Stimulated activated naive CD8-positive, alpha-beta T cell treated with anti-CD3 and anti-CD28 coated beads, Interleukin-15, Interleukin-2, amounts not matched to agents 100 U/mL and 50 U/mL, for 24 hours (primary cell): ENCODE measurements around the gene SUPT3H.

Experiments used
- ATAC-seq: fragments of 150-1000 bp; cut with Tn5 transposase; one replicate; pipeline ENCODE4 v1.10.0; 2021
- DNase-seq: peaks from one replicate; pipeline ENCODE4 v3.0.0; 2021

The SUPT3H gene

DNA sequence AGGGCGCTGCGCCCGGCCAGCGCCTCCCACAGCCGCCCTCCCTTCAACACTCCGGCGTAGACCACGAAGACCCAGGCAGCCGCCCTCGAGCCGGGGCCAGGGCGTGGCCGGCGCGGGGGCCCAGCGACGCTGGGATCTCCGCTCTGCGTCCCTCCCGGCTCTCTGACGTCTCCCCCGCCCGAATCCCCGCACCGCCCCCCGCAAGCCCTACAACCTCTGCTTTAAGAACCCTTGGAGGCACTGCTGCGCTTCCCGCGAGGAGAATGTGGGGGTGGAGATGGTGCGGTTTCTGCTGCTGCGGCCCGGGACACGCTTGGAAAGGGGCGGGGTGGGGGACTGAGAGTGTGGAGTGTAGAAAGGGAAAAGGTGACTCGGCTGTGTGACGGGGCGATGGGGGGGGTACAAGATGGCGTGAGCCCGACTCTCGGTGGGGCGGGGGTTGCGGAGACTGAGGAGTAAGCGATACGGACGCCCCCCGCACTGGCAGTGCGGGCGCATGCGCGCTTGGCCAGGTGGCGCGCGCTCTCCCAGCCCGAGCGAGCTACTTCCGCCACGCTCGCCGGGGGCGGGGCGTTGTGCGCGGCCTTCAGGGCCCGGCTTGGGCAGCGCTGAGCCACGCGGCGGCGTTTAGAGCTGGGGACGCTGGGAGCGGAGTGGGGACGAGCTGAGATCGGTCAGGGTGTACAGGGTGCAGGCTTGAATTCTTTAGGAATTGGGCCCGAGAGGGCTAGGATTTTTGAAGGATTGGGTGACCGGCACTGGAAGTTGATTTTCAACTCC, at the start of gene SUPT3H:
SUPT3H (minus strand) TSS at position 381 of the 780 bp plus-strand sequence.
- ATAC-seq: peak; percentile 89
- peak; percentile 94 for DNase-seq

DNA sequence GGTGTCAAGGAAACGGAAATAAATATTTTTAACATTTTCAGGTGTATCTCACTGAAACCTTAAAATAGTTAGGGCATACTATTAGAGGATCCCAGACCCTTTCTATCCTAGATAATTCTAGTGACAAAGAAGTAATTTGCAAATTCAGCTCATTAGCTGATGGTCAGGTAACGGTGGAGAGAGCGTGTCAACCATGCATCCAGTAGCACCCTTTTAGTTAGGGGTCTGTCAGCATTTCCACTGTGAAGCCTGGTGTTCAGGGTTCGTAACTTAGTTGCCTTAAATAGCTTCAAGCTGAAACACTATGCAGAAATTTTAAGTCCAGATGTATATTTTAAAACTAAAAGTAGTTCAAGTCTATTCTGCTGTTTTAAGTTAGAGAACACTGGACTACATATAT, 48.5 kb upstream of the SUPT3H start:
- DNase-seq (no peak), ATAC-seq (no peak)

DNA sequence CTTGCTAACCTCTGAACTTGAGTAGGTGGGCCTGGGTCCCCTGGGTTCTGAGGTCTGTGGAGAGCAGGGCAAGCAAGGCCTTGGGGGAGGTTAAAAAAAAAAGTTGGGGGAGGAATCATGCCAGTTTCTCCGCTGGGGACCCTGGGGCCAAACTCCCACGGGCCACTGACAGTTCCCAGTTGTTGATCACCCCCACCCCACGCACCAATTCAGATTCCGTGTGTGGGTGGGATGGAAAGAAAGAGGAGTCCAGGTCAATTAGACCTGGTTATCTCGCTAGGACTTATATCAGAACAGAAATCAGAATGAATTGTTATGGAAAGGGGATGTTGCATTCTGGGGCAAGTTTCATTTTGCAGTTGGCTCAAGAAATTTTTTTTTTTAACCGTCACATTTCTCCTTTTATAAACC, 46.7 kb upstream of the SUPT3H start:
- DNase-seq: peak; percentile 53
- no peak for ATAC-seq

DNA sequence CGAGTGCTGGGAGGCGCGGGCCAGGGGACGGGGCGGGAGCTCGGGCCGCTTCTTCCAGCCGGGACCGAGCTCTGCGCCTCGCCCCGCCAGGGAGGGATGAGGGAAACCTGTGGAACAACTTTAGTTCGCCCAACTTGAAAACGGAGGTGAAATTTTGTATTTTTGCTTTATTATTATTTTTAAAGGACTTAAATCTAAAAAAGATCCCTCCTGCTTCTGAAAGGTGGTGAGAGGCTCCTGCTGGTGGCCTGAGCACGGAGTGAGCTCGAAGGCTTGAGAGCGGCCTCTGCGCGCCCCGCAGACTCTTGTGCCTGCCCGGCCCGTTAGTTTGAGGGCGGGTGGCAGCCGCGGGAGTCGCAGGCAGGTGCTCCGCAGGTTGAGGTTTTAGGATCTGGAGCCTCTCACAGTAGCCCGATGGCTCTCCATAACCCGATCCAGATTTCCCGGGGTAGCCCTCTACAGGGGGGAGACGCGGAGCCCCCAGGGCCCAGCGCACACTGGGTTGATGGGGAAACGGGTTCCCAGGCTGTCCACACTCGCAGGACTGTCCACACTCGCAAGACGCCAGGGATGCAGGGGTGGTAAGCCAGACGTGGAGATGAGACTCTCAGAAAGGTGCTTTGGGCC, 46.2 kb upstream of the SUPT3H start:
- ATAC-seq: no peak
- DNase-seq: peak; percentile 42

DNA sequence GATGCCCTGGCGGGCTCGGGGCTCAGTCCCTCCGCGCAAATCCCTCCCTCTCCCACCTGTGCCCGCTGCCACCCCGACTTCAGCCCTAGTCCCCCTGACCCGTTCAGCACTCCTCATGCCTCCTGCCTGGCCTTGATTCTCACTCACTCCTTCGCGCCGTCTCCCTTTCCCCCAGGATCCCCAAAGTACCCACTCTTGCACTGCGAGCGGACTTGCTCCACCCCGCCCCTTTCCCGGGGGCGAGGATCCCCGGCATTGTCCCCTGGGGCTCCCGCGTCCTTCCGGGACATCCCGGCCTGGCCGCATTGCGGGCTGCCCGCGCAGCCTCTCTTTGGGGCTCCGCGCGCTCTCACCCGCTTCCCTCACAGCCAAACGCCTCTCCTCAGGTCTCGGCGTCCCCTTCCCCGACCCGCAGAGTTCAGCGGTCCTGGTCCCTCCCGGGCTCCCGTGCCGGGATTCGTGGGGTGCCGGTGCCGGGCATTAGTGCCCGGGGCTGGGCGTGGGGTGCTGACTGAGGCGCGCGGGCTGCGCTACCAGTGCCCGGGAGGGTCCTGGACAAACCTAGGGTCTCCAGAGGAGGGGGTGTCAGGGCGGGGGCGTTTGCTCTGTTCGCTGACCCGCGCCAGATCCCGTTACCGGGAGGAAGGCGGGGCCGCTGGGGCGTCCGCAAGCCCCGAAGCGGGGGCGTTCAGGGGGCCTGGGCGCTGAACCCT, 45.5 kb upstream of the SUPT3H start:
- DNase-seq: peak; percentile 58
- ATAC-seq: no peak

DNA sequence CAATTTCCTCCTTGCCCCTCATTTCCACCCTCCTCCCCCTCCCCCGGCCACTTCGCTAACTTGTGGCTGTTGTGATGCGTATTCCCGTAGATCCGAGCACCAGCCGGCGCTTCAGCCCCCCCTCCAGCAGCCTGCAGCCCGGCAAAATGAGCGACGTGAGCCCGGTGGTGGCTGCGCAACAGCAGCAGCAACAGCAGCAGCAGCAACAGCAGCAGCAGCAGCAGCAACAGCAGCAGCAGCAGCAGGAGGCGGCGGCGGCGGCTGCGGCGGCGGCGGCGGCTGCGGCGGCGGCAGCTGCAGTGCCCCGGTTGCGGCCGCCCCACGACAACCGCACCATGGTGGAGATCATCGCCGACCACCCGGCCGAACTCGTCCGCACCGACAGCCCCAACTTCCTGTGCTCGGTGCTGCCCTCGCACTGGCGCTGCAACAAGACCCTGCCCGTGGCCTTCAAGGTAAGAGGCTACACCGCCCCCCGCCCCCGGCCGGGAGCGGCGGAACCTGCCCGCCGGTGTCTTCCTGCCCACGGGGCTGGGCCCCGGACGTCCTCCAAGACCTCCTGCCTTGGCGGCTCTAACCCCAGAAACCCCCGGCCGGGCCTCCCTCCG, 44.9 kb upstream of the SUPT3H start:
- ATAC-seq: peak; percentile 14
- DNase-seq: peak; percentile 60

DNA sequence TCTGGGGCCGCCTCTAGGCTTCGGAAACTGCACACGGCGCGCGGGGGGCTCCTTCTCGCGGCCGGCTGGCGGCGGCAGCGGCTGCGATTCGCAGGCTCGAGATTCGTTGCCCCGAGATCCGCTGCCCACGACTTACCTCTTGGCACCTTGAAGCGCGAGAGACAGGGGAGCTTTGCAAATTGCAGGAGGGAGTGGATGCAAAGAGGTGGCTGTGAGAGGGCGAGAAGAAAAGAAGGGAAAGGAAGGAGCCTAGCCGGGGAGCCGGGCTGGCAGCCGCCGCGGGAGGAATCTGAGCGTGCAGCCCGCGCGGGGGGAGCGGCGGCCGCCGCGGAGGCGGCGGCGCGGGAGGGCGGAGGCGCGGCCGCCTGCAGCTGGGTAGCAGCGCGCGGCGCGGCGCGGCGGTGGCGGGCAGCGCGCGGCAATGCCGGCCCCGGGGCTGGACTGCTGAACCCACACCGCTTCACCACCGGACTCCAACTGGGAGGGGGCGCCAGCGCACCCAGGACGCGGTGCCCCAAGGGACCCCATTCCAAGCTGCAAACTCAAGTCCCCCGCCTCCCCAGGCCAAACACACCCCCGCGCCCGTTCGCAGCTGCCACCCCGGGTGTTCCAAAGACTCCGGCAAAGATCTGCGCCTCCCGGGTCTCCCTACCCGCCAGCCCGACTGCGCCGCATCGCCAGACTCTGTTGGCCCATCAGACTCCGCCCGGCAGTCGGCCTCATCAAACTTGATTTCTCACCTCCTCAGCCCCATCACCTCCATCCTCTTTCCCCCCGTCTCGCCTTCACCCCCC, 44.2 kb upstream of the SUPT3H start:
- peak; percentile 70 for DNase-seq

DNA sequence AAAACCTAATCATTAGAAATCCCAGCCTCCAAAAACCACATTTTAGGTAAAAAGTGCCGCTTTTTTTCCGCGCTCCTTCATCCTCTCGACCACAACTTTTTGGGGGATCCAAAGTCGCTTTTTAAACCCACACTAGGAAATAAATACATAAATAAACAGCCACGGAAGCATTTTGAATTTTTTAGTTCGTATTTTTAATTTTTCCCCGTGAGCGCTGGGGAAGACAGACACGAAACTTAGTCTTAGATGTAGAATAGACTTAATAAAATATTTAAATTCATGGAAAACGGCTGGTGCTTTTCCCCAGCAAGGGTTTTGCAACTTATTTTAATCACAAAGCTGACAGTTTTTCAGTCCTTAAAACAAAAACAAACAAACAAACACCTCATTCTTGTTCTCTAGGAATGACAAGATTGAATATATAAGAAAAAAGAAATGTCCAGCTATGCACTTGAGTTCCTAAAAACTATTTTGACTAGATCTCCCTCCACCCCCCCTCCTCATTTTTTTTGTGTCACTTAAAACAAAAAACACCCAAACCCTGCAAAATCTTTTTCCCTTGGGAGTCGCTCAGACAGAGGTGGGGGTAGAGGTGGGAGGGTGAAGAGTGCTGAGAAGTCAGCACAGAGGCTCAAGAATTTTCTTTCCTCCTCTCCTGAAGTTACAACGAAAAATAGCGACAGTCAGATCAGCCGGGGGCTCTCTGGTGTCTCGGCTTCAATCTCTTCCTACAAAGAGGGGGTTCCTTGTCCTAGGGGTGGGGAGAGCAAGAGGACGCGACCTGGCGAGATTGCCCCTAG, 43.4 kb upstream of the SUPT3H start:
- ATAC-seq (no peak), DNase-seq (no peak)

More for the DNA sequence above, 44.2 kb upstream of the SUPT3H start:
- peak; percentile 6 for ATAC-seq

DNA sequence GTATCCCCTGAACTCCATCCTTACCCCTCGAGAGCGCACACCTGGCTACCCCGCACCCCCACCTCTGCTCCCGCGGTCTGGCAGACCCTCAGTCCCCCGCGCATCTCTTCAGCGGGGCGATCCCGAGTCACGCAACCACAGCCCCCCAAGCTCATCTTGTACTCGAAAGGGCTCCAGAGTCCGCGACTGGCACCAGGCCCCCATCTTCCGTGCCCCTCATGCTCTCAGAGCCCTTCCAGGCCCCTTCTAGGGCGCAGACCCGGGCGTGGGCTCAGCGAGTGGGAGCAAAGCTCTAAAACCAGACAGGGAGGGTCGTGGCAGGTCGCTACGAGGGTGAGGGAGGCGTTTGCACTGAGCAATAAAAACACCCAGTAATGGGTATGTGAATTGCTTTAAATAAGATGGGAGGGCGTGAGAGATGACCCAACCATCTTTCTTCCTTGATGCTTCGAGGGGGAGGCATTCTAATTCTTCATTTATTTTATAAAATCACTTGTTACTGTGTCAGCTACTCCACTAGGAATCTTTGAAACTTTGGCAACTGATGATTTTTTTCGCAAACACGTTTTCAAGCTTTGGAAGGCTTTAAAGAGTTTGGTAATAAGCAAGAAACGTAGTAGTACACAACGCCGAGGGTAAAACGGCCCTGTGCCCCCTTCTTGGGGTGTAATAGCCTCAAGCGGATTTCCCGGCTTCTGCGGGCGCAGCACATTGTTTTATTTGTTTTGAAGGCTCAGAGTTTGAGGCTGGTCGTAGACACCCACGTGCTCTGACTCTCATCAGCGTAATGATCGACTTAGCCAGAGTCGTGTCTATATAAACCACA, 42.6 kb upstream of the SUPT3H start:
- ATAC-seq (peak; percentile 35), DNase-seq (peak; percentile 66)

DNA sequence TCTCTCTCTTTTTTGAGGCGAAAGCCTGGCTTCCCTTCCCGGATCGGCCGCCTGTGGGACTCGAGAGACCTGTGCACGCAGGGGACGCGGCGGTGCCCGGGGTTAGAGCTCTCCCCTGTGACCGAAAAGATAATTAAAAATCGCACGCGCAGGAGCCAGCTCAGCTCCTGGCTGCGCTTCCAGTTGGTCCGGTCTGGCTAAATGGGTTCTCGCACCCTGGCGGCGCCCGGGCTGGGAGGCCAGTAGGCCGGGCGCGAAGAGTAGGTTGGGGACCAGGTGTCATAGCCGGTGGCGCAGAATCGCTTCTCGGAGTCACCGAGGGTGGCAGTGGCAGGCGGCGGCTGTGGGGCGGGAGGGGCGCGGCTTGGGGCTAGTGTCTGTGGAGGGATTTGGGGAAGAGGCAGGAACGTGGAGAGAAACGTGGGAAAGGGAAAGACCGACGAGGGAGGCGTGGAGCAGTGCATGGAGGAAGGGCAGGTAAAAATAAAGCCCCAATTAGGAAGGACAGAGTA, 41.9 kb upstream of the SUPT3H start:
- peak; percentile 74 for DNase-seq
- ATAC-seq: peak; percentile 38

DNA sequence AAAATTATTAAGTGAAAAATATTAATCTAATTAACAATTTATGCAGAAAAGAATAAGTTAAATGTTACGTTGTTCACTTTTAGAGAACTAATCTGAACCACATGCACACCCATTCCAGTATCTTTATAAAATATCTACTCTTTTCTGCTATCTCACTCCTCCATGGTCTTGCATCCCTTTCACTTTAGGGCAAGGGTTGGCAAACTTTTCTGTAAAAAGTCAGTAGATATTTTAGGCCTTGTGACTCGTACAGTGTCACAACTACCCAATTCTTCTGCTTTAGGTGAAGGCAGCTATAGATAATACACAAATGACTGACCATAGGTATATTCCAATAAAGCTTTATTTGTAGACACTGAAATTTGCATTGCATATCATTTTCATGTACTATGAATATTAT, 39.7 kb upstream of the SUPT3H start:
- DNase-seq: no peak
- no peak for ATAC-seq

DNA sequence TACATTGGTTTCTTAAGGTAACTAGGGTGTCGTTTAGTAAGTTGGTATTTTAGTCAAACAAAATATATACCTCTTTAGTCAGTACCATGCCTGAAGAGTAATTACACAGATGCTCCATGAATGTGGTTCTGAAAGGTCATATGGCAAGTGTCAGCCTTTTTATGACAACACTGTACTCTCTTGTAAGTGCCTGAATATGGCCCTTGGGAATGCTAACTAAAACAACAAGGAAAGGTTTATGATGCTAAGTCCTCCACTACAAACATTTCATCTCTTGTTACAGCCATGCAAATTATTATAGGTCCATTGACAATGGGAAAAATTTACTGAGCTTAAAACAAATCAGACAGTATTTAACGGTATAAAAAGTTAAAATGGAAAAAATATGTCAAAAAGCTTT, 39.0 kb upstream of the SUPT3H start:
- DNase-seq (no peak), ATAC-seq (peak; percentile 26)

DNA sequence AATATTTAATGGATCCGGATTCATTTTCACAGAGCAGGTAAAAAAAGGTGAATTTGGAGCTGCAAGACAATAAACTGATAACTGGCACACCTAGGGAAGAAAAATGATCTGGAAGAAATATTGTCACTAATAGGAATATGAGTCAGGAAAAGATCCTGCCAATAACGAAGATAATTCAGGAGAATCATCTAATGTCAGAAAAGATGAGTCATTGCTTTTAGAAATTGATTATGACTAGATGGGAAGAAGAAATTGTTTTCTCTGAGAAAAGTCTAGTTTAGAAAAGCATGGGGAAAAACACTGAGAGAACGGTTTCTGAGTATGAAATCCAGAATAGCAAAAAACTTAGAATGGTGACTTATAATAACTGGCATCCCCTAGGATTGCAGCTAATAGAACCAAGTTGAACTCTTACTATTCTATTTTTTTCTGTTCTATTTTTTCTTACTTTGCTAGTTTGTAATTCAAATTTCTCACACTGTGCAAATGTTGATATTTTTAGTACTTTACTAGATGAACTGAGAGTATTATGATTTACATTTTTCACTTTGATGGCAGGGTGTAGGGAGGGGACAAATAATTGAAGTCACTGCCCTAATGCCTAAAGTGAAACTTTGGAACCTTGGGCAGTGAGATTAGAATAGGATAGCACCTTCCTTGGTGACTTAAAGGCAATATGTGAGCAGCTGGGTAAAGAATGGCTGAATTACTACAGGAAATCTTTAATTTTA, 38.2 kb upstream of the SUPT3H start:
- DNase-seq (no peak), ATAC-seq (no peak)

DNA sequence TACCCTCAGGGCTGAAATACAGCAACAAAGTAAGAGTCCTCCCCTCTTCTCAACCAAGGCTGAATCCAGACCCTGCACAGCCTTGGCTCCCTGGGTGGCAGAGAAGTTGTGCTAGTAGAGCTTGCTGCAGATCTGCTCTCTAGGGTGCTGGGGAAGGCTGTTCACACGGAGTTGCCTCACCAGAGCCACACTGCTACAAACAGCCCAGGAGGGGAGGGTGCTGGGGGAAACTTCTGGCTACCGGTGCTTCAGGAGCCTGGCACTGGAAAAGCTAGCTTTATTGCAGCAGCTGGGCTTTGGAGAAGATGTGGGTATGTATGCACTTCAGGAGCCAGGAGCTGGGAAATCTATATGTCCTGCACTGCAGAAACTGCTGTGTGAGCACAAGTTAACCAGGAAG, 37.6 kb upstream of the SUPT3H start:
- no peak for ATAC-seq

DNA sequence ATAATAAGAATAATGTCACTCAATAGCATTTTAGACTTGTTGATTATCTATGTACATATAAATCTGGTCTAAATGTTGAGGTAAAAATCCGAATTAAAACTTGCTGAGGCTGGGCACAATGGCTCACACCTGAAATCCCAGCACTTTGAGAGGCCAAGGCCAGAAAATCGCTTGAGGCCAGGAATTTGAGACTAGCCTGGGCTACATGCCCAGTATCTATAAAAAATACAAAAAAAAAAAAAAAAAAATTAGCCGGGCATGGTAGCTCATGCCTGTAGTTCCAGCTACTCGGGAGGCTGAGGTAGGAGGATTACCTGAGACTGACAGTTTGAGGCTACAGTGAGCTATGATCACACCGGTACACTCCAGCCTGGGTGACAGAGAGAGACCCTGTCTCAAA, 34.2 kb upstream of the SUPT3H start:
- no peak for ATAC-seq
- no peak for DNase-seq

More for the DNA sequence above, 37.6 kb upstream of the SUPT3H start:
- DNase-seq: no peak

DNA sequence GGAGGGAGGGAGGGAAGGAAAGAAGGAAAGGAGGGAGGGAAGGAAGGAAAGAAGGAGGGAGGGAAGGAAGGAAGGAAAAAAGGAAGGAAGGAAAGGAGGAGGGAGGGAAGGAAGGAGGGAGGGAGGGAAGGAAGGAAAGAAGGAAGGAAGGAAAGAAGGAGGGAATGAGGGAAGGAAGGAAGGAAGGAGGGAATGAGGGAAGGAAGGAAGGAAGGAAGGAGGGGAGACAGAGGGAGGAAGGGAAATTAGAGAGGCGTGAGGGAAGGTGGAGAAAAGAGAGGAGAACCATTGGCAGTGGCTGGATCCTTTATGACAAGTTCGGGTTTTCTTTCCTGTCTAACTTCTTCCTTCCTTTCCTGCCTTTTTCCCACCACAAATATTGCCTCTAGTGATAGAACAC, 22.3 kb upstream of the SUPT3H start:
- ATAC-seq (no peak), DNase-seq (no peak)

DNA sequence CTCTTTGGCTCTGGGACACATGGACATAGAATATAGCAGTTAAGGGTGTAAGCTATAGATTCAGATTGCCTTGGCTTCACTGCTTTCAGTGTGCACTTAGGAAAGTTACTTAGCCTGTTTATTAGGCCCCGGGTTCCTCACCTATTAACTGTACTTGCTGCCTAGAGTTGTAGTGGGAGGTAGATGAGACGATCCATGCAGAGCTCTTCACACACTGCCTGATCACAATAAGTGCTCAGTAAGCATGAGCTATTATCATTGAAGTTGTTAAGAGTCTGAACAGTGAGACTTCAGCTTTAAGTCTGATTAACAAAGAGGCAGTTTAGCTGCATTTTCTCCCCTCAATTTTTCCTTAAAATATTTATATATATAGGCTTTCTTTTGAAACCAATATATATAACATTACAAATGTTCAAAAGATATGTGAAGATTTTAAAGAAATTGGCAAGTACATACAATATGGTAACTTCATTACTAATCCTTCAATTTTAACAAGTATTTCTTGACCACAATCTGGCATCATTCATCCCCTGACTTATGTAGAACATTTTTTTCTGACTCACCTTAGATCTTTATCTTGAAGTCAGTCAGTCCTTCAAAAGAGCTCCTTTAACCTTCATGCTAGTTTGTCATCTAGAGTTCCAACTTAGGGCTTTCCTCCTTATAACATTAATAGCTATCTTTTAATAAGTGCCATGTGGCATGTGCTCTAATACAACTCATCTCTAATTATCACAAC, 20.5 kb upstream of the SUPT3H start:
- ATAC-seq: peak; percentile 80
- DNase-seq: no peak

DNA sequence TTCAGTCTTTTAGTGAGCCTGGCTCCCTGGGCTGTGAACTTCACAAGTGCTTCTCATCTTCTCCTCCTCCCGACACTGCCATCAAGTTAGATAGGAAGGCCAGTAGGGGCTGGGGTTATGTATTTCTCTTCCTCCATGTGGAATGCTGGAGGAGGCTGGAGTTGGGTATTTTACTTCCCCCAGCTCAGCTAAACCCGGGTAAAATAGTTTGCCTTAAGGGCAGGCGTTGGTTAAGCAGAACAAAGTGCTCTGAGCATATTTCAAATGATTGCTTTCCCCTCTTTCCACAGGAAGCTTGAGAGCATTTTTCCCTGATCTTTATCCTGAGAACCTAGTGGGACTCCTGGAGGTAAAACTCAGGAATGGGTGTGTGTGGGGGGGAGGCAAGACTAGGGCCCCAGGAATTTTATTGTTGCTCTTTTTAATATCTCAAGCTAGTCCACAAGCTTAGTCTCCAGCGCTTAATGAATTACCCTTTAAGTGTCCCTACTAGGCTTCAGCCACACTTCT, 16.9 kb upstream of the SUPT3H start:
- ATAC-seq (no peak), DNase-seq (no peak)
